Omental fat pad (tissue), 4 donors: ENCODE measurements around the gene MAN1C1. TPM values are rescaled to one million over a fixed set of nuclear protein-coding genes. Genes with fewer than 3 reads are reported as not detected.
"Not testable (repeated sequence)": the region's sequence is repeated elsewhere in the genome, so short reads cannot be mapped to it uniquely, and the experiment has no call there.

ENCODE experiments used
- ATAC-seq: fragments of 150-250 bp; one replicate; pipeline ENCODE4 v1.9.1; 2016; ENCODE audit warnings: mild to moderate bottlenecking, moderate library complexity; ENCODE audit not compliant: low FRiP score
- DNase-seq: peaks from one replicate; pipeline ENCODE4 v3.0.0-alpha.2; 2019; ENCODE audit warnings: low spot score
- CTCF ChIP-seq, 3 donors: fragments of 450-650 bp; IDR thresholded peaks; one replicate each; pipeline ENCODE4 v1.5.1; 2016 to 2017; ENCODE audit warnings: antibody characterized with exemption in 3 of 3, mild to moderate bottlenecking in 3 of 3, moderate library complexity in 2 of 3
- total RNA-seq, 4 donors: library from RNA; depleted of rRNA; stranded (reverse); fragments of >200 nt; gene quantifications; one replicate each; pipeline ENCODE4 v1.1.0, GENCODE V29; 2016

The MAN1C1 gene
- total RNA-seq, 4 donors from 2014 or later: 21.0 to 47.4 (median 24.4) TPM

- DNase-seq: peak; percentile 61
- peak; percentile 77 for ATAC-seq
- TF ChIP-seq CTCF (IDR thresholded peaks at IDR 0.05): no peak
These were observed 78.6 kb downstream of the MAN1C1 start for GRCh38 chr1:25695090-25695770.

- TF ChIP-seq CTCF (IDR thresholded peaks at IDR 0.05): no peak
- DNase-seq: no peak
- peak; percentile 70 for ATAC-seq
These were observed 79.2 kb downstream of the MAN1C1 start for GRCh38 chr1:25695771-25696311.

GRCh38 chr1:25696643-25697042 is 80.1 kb downstream of the MAN1C1 start:
- DNase-seq, ATAC-seq: not testable (repeated sequence)

GRCh38 chr1:25697435-25698217 is 81.0 kb downstream of the MAN1C1 start:
- no peak for DNase-seq
- TF ChIP-seq CTCF (IDR thresholded peaks at IDR 0.05): no peak

GRCh38 chr1:25698252-25698651 is 81.7 kb downstream of the MAN1C1 start:
- no peak for TF ChIP-seq CTCF (IDR thresholded peaks at IDR 0.05)
- ATAC-seq (no peak), DNase-seq (no peak)

More at GRCh38 chr1:25697435-25698217, 81.0 kb downstream of the MAN1C1 start:
- no peak for ATAC-seq

GRCh38 chr1:25699059-25699458 is 82.5 kb downstream of the MAN1C1 start:
- not testable (repeated sequence) for ATAC-seq, DNase-seq

- no peak for TF ChIP-seq CTCF (IDR thresholded peaks at IDR 0.05)
- ATAC-seq (no peak), DNase-seq (no peak)
These were observed 83.0 kb downstream of the MAN1C1 start for GRCh38 chr1:25699500-25700143.
